ENCODE results near the gene ST3GAL5.

Gene ST3GAL5

GRCh38 chr2:85806358-85807118, 82.3 kb downstream of the ST3GAL5 start:
- DNase-seq (ENCODE audit: low read depth in 2 of 2) = no peak

- no peak for DNase-seq (ENCODE audit: low read depth in 2 of 2)
Measured at GRCh38 chr2:85804583-85804982, 84.2 kb downstream of the ST3GAL5 start.

GRCh38 chr2:85803704-85804425, 84.9 kb downstream of the ST3GAL5 start:
- no peak for DNase-seq (ENCODE audit: low read depth in 2 of 2)

- DNase-seq (ENCODE audit: low read depth in 2 of 2) = no peak
Measured at GRCh38 chr2:85802354-85803103, 86.3 kb downstream of the ST3GAL5 start.

- no peak for DNase-seq (ENCODE audit: low read depth in 2 of 2)
Measured at GRCh38 chr2:85801871-85802270, 86.9 kb downstream of the ST3GAL5 start.

- no peak for DNase-seq (ENCODE audit: low read depth in 2 of 2)
Measured at GRCh38 chr2:85800586-85800985, 88.2 kb downstream of the ST3GAL5 start.

- DNase-seq (ENCODE audit: low read depth in 2 of 2) = no peak
Measured at GRCh38 chr2:85799215-85799956, 89.4 kb downstream of the ST3GAL5 start.

GRCh38 chr2:85797921-85798320, 90.9 kb downstream of the ST3GAL5 start:
- DNase-seq (ENCODE audit: low read depth in 2 of 2) = no peak

GRCh38 chr2:85797263-85797660, 91.5 kb downstream of the ST3GAL5 start:
- DNase-seq (ENCODE audit: low read depth in 2 of 2) = no peak

- no peak for DNase-seq (ENCODE audit: low read depth in 2 of 2)
Measured at GRCh38 chr2:85796341-85797262, 92.2 kb downstream of the ST3GAL5 start.

- DNase-seq (ENCODE audit: low read depth in 2 of 2) = no peak
Measured at GRCh38 chr2:85796046-85796340, 92.8 kb downstream of the ST3GAL5 start.

GRCh38 chr2:85795331-85796045, 93.3 kb downstream of the ST3GAL5 start:
- no peak for DNase-seq (ENCODE audit: low read depth in 2 of 2)

GRCh38 chr2:85794491-85795121, 94.2 kb downstream of the ST3GAL5 start:
- DNase-seq (ENCODE audit: low read depth in 2 of 2) = no peak

GRCh38 chr2:85794038-85794441, 94.8 kb downstream of the ST3GAL5 start:
- no peak for DNase-seq (ENCODE audit: low read depth in 2 of 2)

GRCh38 chr2:85793584-85793983, 95.2 kb downstream of the ST3GAL5 start:
- no peak for DNase-seq (ENCODE audit: low read depth in 2 of 2)

- DNase-seq (ENCODE audit: low read depth in 2 of 2) = no peak
Measured at GRCh38 chr2:85792783-85793441, 95.9 kb downstream of the ST3GAL5 start.

GRCh38 chr2:85791704-85792565, 96.9 kb downstream of the ST3GAL5 start:
- no peak for DNase-seq (ENCODE audit: low read depth in 2 of 2)

- no peak for DNase-seq (ENCODE audit: low read depth in 2 of 2)
Measured at GRCh38 chr2:85790499-85791188, 98.1 kb downstream of the ST3GAL5 start.

All from stimulated activated CD4-positive, alpha-beta T cell treated with anti-CD3 and anti-CD28 coated beads, Interleukin-12 subunit alpha, Interleukin-12 subunit beta, amount 100 ng/mL, for 24 hours (primary cell).